NT2/D1 (cell line): Measurements from ENCODE around the gene GRM7.

ENCODE experiments used
- SUZ12 ChIP-seq: IDR thresholded peaks from 2 replicates; pipeline ENCODE4 v1.6.1; 2011; ENCODE audit not compliant: insufficient read length, insufficient read depth; ENCODE audit errors: extremely low read depth
- YY1 ChIP-seq: IDR thresholded peaks from 2 replicates; pipeline ENCODE4 v1.6.1; 2011; ENCODE audit not compliant: insufficient read length, insufficient read depth
- ZNF274 ChIP-seq: IDR thresholded peaks from 2 replicates; pipeline ENCODE4 v1.6.1; 2011; ENCODE audit warnings: mild to moderate bottlenecking, low read depth, low read length

DNA sequence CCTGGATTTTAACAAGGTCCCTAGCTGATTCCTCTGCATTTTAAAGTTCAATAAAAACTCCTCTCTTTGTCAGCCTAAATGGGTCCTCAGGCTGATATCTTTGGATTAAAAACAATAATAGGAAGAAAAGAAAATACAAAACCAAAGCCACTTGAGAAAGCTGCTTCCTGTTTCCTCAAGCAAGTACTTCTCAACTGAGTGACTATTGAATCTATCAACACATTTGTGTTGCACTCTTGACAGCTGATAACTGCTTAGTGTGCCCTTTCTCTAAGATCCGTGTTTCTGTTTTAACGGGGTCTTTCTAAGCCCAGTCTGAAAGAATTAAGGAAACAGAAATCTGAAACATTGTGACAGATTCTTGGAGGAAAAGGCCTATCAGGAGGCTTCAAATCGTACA, 410.7 kb downstream of the GRM7 start:
- no peak for TF ChIP-seq ZNF274
- TF ChIP-seq YY1: no peak
- no peak for TF ChIP-seq SUZ12
